Measurements from ENCODE around the gene CLMP. TPM values are rescaled to one million over a fixed set of nuclear protein-coding genes. Genes with fewer than 3 reads are reported as not detected.

The CLMP gene
- total and polyA plus RNA-seq, 4 donors, result 0.12 to 1.3 (median 0.35) TPM

DNA sequence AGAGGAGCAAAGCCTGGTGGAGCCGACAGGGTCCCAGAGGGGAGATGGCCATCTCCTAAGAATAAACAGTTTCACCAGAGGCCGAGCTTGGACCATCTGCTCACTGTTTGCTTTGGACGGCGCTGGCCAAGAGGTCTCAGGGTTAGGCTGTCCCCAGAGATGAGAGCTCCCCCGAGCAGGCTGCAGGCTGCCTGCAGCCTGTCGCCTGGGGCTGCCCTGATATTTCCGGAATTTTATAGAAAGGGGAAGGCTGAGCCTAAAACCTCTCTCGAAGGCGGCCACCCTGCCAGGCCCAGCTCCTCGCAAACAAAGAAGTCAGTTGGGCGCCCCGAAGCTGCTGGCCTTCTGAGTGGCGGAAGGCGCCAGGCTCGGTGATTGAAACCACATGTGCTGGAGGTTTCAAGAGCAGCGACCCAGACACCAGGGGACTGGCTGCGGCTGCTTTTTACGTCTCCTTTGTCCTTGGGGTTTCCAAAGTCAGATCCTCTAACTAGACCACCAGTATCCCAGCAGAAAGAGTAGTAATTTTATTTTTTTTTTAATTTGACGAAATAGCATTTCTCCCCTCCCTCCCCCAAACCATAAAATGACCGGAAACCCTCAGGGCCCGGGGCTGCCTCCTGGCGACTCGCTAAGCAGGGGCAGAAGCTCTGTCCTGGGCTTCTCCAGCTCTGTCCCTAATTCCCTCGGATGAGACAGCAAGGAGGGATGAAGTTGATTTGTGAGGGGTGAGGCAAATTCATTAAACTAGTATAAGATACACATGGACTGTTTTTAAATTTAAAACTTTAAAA, 57.4 kb downstream of the CLMP start:
- Histone ChIP-seq H3K9me3 (ENCODE audit: control insufficient read depth in 4 of 4, low read length in 3 of 4) (no peaks in the 10 kb centered on the region), H3K36me3 (ENCODE audit: control insufficient read depth in 4 of 4, insufficient read depth in 3 of 4, low read depth in 1 of 4, low read length in 3 of 4) (no peaks in the 10 kb centered on the region), H3K4me3 (ENCODE audit: low read depth in 1 of 3, low read length in 3 of 3) (no peak overlapping the region), H3K27me3 (ENCODE audit: control insufficient read depth in 4 of 4, insufficient read depth in 4 of 4, low read length in 3 of 4) (no peaks in the 10 kb centered on the region), H3K9ac (ENCODE audit: low read depth in 1 of 2, low read length in 2 of 2) (no peak overlapping the region), H3K27ac (ENCODE audit: low read depth in 1 of 2, low read length in 2 of 2) (no peak overlapping the region), H3K4me1 (ENCODE audit: control insufficient read depth in 4 of 4, insufficient read depth in 4 of 4, low read length in 3 of 4) (no peaks in the 10 kb centered on the region)
- DNase-seq (ENCODE audit: low spot score), result no peak
- TF ChIP-seq, protein P1, sequence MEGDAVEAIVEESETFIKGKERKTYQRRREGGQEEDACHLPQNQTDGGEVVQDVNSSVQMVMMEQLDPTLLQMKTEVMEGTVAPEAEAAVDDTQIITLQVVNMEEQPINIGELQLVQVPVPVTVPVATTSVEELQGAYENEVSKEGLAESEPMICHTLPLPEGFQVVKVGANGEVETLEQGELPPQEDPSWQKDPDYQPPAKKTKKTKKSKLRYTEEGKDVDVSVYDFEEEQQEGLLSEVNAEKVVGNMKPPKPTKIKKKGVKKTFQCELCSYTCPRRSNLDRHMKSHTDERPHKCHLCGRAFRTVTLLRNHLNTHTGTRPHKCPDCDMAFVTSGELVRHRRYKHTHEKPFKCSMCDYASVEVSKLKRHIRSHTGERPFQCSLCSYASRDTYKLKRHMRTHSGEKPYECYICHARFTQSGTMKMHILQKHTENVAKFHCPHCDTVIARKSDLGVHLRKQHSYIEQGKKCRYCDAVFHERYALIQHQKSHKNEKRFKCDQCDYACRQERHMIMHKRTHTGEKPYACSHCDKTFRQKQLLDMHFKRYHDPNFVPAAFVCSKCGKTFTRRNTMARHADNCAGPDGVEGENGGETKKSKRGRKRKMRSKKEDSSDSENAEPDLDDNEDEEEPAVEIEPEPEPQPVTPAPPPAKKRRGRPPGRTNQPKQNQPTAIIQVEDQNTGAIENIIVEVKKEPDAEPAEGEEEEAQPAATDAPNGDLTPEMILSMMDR (IDR thresholded peaks at IDR 0.05; ENCODE audit: low read depth, low read length, missing input control), result no peak
- peak; percentile 77 for TF ChIP-seq NR2F2 (IDR thresholded peaks at IDR 0.05)
- TF ChIP-seq EGR1 (IDR thresholded peaks at IDR 0.05; ENCODE audit: low read depth in 2 of 2), result no peak
- TF ChIP-seq HNF4G (IDR thresholded peaks at IDR 0.05), result no peak
- 33% methylated on average over 24 of the region's 24 CpGs for WGBS

GRCh38 chr11:123135863-123136446, 59.1 kb downstream of the CLMP start:
- TF ChIP-seq GABPA (IDR thresholded peaks at IDR 0.05 in 1 of 2, conservative IDR thresholded peaks at IDR 0.05 in 1 of 2) (no peak), YY1 (IDR thresholded peaks at IDR 0.05) (no peak)
- TF ChIP-seq, protein P1 (IDR thresholded peaks at IDR 0.05; ENCODE audit: low read depth, low read length, missing input control), result no peak
- TF ChIP-seq, protein P2, sequence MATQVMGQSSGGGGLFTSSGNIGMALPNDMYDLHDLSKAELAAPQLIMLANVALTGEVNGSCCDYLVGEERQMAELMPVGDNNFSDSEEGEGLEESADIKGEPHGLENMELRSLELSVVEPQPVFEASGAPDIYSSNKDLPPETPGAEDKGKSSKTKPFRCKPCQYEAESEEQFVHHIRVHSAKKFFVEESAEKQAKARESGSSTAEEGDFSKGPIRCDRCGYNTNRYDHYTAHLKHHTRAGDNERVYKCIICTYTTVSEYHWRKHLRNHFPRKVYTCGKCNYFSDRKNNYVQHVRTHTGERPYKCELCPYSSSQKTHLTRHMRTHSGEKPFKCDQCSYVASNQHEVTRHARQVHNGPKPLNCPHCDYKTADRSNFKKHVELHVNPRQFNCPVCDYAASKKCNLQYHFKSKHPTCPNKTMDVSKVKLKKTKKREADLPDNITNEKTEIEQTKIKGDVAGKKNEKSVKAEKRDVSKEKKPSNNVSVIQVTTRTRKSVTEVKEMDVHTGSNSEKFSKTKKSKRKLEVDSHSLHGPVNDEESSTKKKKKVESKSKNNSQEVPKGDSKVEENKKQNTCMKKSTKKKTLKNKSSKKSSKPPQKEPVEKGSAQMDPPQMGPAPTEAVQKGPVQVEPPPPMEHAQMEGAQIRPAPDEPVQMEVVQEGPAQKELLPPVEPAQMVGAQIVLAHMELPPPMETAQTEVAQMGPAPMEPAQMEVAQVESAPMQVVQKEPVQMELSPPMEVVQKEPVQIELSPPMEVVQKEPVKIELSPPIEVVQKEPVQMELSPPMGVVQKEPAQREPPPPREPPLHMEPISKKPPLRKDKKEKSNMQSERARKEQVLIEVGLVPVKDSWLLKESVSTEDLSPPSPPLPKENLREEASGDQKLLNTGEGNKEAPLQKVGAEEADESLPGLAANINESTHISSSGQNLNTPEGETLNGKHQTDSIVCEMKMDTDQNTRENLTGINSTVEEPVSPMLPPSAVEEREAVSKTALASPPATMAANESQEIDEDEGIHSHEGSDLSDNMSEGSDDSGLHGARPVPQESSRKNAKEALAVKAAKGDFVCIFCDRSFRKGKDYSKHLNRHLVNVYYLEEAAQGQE (IDR thresholded peaks at IDR 0.05), result no peak
- WGBS, result 92% methylated on average over 18 of the region's 18 CpGs
- Histone ChIP-seq H3K27me3 (ENCODE audit: control insufficient read depth in 4 of 4, insufficient read depth in 4 of 4, low read length in 3 of 4) (no peaks in the 10 kb centered on the region), H3K36me3 (ENCODE audit: control insufficient read depth in 4 of 4, insufficient read depth in 3 of 4, low read depth in 1 of 4, low read length in 3 of 4) (no peaks in the 10 kb centered on the region), H3K9ac (ENCODE audit: low read depth in 1 of 2, low read length in 2 of 2) (no peak overlapping the region), H3K4me3 (ENCODE audit: low read depth in 1 of 3, low read length in 3 of 3) (no peak overlapping the region), H3K9me3 (ENCODE audit: control insufficient read depth in 4 of 4, low read length in 3 of 4) (no peaks in the 10 kb centered on the region), H3K27ac (ENCODE audit: low read depth in 1 of 2, low read length in 2 of 2) (no peak overlapping the region), H3K4me1 (ENCODE audit: control insufficient read depth in 4 of 4, insufficient read depth in 4 of 4, low read length in 3 of 4) (no peaks in the 10 kb centered on the region)
- no peak for DNase-seq (ENCODE audit: low spot score)
